ENCODE data around the gene SOCS3.

DNA sequence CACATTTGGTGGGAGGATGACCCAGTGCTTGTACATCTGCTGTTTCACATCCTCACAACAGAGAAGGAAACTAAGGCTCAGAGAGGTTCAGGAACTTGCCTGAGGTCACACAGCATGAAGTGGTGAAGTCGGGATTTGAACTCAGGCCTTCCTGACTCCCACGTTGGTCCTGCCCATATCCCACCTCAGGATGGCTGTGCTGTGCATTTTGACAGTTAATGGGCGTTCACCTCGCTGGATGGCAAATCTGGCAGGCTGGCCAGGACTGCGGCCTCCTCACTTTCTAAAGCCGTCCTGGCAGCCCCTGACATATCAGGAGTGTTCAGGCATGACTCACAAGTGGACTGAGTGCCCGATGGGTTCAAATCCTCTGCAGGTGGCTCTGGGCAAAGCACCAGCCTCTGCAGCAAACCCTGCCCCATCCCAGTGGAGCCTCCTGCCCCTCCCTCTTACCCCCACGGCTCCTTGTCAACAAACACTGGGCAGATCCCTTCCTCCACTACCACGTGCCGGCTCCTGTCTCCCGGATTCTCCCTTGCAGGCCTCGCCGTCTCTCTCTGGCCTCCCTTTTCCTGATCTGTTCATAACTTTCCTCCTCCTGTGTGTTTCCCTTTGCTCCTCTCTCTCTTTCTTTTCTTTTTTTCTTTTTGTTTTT is 29.2 kb downstream of the SOCS3 start:
- TF ChIP-seq, protein P1, sequence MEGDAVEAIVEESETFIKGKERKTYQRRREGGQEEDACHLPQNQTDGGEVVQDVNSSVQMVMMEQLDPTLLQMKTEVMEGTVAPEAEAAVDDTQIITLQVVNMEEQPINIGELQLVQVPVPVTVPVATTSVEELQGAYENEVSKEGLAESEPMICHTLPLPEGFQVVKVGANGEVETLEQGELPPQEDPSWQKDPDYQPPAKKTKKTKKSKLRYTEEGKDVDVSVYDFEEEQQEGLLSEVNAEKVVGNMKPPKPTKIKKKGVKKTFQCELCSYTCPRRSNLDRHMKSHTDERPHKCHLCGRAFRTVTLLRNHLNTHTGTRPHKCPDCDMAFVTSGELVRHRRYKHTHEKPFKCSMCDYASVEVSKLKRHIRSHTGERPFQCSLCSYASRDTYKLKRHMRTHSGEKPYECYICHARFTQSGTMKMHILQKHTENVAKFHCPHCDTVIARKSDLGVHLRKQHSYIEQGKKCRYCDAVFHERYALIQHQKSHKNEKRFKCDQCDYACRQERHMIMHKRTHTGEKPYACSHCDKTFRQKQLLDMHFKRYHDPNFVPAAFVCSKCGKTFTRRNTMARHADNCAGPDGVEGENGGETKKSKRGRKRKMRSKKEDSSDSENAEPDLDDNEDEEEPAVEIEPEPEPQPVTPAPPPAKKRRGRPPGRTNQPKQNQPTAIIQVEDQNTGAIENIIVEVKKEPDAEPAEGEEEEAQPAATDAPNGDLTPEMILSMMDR (IDR thresholded peaks at IDR 0.05; ENCODE audit: low read length), result no peak
- no peak for TF ChIP-seq EZH2 (IDR thresholded peaks at IDR 0.05; ENCODE audit: borderline replicate concordance, low read length)
